ENCODE measurements around the gene C11orf21. TPM values are rescaled to one million over a fixed set of nuclear protein-coding genes. Genes with fewer than 3 reads are reported as not detected.

C11orf21 gene
- polyA plus RNA-seq, 3 donors: 10.8 to 135 (median 13.1) TPM

GRCh38 chr11:2271077-2271326 lies 30.7 kb downstream of the C11orf21 start:
- Histone ChIP-seq H3K27me3 (ENCODE audit: control insufficient read depth in 2 of 2, insufficient read depth in 2 of 2, low read length in 2 of 2) (peaks cover 0 to 14% of the 10 kb centered on the region in 2 donors), H3K9me3 (replicated peaks in 1 of 2; ENCODE audit: control insufficient read depth in 1 of 2, insufficient read depth in 1 of 2, low read length in 2 of 2) (peaks cover 0 to 2% of the 10 kb centered on the region in 2 donors), H3K79me2 (ENCODE audit: insufficient read depth, low read length) (no peaks in the 10 kb centered on the region), H4K20me1 (ENCODE audit: insufficient read depth, low read length) (no peaks in the 10 kb centered on the region), H3K9ac (ENCODE audit: insufficient read depth, low read length, poor library complexity, severe bottlenecking) (peak overlapping the region; percentile 32), H2AFZ (ENCODE audit: insufficient read depth, low read depth, low read length, poor library complexity, severe bottlenecking) (peak overlapping the region; percentile 81), H3K27ac (ENCODE audit: low read depth in 1 of 2, low read length in 2 of 2) (peak overlapping the region in 1 of 2 donors; percentile 84), H3K4me3 (replicated peaks in 1 of 3; ENCODE audit: low read depth in 2 of 3, low read length in 3 of 3) (peak overlapping the region in 1 of 3 experiments; percentile 73), H3K4me2 (replicated peaks; ENCODE audit: extremely low read depth, low read length, poor library complexity, severe bottlenecking) (peak overlapping the region; percentile 76), H3K4me1 (ENCODE audit: control insufficient read depth in 1 of 2, insufficient read depth in 2 of 2, low read length in 2 of 2) (peaks cover 37 to 55% of the 10 kb centered on the region in 2 donors), H3K36me3 (replicated peaks in 1 of 2; ENCODE audit: control insufficient read depth in 1 of 2, insufficient read depth in 2 of 2, low read length in 2 of 2) (no peaks in the 10 kb centered on the region)
- H3K4me1 Mint-ChIP-seq: peaks cover 24% of the 10 kb centered on the region
- peaks cover 16 to 38% (median 17%) of the 10 kb centered on the region in 3 donors for H3K27me3 Mint-ChIP-seq (ENCODE audit: low read depth in 3 of 3)
- peak overlapping the region in 1 of 7 donors; percentile 63 for H3K27ac Mint-ChIP-seq
- intact Hi-C loops (cut with micrococcal nuclease): no loop called here
- WGBS (ENCODE audit: insufficient coverage): under 1% methylated on average over 28 of the region's 28 CpGs
- peaks cover 3 to 4% of the 10 kb centered on the region in 2 donors for H3K36me3 Mint-ChIP-seq
- TF ChIP-seq, protein P1, sequence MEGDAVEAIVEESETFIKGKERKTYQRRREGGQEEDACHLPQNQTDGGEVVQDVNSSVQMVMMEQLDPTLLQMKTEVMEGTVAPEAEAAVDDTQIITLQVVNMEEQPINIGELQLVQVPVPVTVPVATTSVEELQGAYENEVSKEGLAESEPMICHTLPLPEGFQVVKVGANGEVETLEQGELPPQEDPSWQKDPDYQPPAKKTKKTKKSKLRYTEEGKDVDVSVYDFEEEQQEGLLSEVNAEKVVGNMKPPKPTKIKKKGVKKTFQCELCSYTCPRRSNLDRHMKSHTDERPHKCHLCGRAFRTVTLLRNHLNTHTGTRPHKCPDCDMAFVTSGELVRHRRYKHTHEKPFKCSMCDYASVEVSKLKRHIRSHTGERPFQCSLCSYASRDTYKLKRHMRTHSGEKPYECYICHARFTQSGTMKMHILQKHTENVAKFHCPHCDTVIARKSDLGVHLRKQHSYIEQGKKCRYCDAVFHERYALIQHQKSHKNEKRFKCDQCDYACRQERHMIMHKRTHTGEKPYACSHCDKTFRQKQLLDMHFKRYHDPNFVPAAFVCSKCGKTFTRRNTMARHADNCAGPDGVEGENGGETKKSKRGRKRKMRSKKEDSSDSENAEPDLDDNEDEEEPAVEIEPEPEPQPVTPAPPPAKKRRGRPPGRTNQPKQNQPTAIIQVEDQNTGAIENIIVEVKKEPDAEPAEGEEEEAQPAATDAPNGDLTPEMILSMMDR (IDR thresholded peaks at IDR 0.05): no peak
- peak; percentile 78 to 88 (median 86) for DNase-seq
- peaks cover 2 to 12% (median 4%) of the 10 kb centered on the region in 7 donors for H3K9me3 Mint-ChIP-seq
- peak overlapping the region in 1 of 2 donors; percentile 42 for H3K4me3 Mint-ChIP-seq

DNA sequence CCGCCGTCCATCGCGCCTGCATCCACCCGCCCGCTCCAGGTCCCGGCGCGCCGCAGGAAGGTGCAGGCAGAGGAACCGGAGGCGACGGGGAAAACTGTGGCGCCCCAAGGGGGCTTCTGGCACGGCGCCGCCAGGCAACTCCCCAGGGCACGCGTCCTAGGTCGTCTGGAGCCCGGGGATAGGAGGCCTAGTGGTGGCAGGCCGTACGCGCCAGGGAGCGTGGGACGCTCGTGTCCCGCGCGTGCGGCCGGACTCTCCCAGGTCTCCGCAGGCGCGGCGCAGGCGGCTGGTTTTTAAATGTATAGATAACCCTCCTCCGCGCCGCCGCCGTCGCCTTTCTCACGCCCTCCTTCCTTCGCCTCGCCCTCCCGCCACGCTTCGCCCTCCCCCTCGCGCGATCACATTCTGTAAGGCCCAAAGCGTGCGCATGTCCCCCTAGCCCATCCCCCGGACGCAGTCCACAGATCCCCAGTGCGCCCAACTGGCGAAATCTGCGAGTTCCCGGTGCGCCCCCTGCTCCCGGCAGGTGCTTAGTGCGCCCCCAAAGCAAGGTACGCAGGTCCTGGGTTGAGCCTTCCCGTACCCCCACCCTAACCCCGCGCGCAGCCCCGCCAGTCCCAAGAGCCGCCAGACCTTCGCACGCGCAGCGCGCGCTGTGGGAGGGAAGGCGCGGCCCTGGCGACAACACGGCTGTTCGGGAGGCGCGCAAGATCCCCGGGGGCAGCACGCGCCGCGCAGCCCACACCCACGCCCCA lies 31.2 kb downstream of the C11orf21 start, which contains the start of gene ASCL2:
TSS of gene ASCL2 (minus strand) at position 267 of the 755 bp plus-strand sequence. CDS start at position 11, 256 bp downstream.
- Mint-ChIP-seq H3K27ac (peak within 1 kb of the TSS; percentile 41 to 92 (median 83)), H3K27me3 (ENCODE audit: low read depth in 3 of 3) (peaks cover 13 to 35% (median 17%) of the 10 kb centered on the region in 3 donors), H3K4me3 (peak within 1 kb of the TSS; percentile 73 to 84), H3K4me1 (peaks cover 29% of the 10 kb centered on the region), H3K9me3 (peaks cover 2 to 12% (median 4%) of the 10 kb centered on the region in 7 donors), H3K36me3 (peaks cover 3 to 4% of the 10 kb centered on the region in 2 donors)
- DNase-seq: peak in 2 of 3 donors; percentile 21 to 27
- Histone ChIP-seq H3K9me3 (replicated peaks in 1 of 2; ENCODE audit: control insufficient read depth in 1 of 2, insufficient read depth in 1 of 2, low read length in 2 of 2) (peaks cover 0 to 2% of the 10 kb centered on the region in 2 donors), H4K20me1 (ENCODE audit: insufficient read depth, low read length) (no peaks in the 10 kb centered on the region), H3K79me2 (ENCODE audit: insufficient read depth, low read length) (no peaks in the 10 kb centered on the region), H3K4me3 (replicated peaks in 1 of 3; ENCODE audit: low read depth in 2 of 3, low read length in 3 of 3) (peak within 1 kb of the TSS; percentile 35 to 73 (median 38)), H3K36me3 (replicated peaks in 1 of 2; ENCODE audit: control insufficient read depth in 1 of 2, insufficient read depth in 2 of 2, low read length in 2 of 2) (no peaks in the 10 kb centered on the region), H3K27ac (ENCODE audit: low read depth in 1 of 2, low read length in 2 of 2) (peak within 1 kb of the TSS; percentile 70 to 84), H3K9ac (ENCODE audit: insufficient read depth, low read length, poor library complexity, severe bottlenecking) (peak within 1 kb of the TSS; percentile 74), H3K4me1 (ENCODE audit: control insufficient read depth in 1 of 2, insufficient read depth in 2 of 2, low read length in 2 of 2) (peaks cover 42 to 60% of the 10 kb centered on the region in 2 donors), H2AFZ (ENCODE audit: insufficient read depth, low read depth, low read length, poor library complexity, severe bottlenecking) (peak within 1 kb of the TSS; percentile 81), H3K27me3 (ENCODE audit: control insufficient read depth in 2 of 2, insufficient read depth in 2 of 2, low read length in 2 of 2) (peaks cover 0 to 14% of the 10 kb centered on the region in 2 donors), H3K4me2 (replicated peaks; ENCODE audit: extremely low read depth, low read length, poor library complexity, severe bottlenecking) (peak within 1 kb of the TSS; percentile 76)
- WGBS (ENCODE audit: insufficient coverage): under 1% methylated on average over 82 of the region's 89 CpGs
- intact Hi-C loops (cut with micrococcal nuclease): no loop called here
- TF ChIP-seq, protein P1 (IDR thresholded peaks at IDR 0.05): no peak

Data from CD14-positive monocyte (primary cell).